ENCODE results near the gene TMEM150C.
"Not testable (repeated sequence)": the region's sequence is repeated elsewhere in the genome, so short reads cannot be mapped to it uniquely, and the experiment has no call there.

Gene TMEM150C

DNA sequence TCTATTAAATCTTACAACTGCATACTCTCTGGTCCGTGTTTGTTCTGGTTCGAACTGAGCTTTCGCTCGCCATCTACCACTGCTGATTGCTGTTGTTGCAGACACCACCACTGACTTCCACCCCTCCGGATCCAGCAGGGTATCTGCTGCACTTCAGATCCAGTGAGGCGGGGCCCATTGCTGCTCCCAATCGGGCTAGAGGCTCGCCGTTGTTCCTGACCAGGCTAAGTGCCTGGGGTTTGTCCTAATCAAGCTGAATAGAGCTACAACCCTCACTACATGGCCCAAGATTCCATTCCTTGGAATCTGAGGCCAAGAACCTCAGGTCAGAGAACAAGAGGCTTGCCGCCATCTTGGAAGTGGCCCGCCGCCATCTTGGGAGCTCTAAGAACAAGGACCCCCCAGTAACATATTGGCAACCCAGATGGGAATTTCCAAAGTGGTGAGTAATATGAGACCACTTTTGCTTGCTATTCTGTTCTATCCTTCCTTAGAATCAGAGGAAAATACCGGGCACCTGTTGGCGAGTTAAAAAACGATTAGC lies 88.1 kb downstream of the TMEM150C start:
- DNase-seq (ENCODE audit: low read depth in 3 of 3) = no peak

DNA sequence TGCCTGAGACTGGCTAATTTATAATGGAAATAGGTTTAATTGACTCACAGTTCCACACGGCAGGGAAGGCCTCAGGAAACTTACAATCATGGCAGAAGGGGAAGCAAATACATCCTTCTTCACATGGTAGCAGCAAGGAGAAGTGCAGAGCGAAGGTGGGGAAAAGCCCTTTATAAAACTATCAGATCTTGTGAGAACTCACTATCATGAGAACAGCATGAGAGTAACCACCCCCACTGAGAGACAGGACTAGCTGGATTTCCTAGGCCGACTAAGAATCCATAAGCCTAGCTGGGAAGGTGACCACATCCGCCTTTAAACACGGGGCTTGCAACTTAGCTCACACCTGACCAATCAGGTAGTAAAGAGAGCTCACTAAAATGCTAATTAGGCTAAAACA lies 88.7 kb downstream of the TMEM150C start:
- DNase-seq (ENCODE audit: low read depth in 3 of 3) = not testable (repeated sequence)

DNA sequence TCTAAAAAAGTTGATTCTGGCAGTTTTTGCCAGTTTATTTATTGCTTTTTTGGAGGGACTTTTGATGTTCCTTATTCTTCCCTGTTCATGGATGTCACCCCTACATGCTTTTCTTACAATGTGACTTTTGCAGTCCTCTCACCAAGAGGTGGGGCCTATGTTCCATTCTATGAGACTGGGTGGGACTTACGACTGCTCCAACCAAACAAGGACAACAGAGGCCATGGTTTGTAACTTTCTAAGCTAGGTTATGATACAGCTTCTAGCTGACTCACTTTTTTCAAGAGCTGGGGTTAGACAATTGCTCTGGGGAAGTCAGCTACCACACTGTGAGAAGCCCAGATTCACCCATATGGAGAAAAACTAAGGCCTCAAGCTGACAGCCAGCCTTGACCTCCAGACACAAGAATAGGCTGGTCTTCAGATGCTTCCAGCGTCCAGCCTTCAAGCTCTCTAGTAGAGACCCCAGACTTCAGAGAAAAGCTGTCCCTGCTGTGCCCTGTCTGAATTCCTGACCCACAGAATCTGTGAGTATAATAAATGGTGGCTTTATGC lies 91.9 kb downstream of the TMEM150C start:
- DNase-seq (ENCODE audit: low read depth in 3 of 3) = no peak

DNA sequence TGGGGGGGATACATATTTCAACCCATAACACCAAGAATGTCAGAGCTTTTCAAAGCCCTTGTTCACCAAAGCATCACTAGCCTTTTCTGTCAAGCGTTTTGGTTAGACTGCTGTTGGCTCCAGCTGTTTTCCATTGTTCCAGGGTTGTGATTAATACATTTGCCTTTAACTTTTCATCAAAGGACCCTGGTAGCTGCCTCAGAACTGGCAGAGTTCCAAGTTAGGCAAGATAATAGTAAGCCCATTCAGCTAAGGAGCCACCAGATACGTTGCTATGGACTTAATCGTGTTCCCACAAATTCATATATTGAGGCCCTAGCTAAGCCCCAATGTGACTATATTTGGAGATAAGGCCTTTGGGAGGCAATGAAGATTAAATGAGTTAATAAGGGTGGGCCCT lies 94.3 kb downstream of the TMEM150C start:
- DNase-seq (ENCODE audit: low read depth in 3 of 3) = no peak

DNA sequence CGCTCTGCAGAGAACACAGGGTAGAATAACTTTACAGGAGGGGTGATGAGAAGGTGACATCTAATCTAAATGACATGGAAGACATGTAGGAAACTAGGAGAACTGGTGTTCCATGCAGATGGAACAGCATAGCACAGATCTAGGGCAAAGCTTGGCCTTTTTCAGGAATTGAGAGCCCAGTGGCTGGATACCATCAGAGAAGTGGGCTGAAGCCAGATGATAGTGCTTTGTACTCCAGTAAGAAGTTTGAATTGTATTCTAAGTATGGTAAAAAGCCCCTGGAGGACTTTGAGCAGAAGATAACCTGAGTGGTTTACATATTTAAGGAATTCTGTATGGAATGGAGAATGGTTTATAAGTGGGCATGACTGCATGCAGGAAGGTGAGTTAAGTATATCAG lies 98.6 kb downstream of the TMEM150C start:
- DNase-seq (ENCODE audit: low read depth in 3 of 3) = no peak

DNA sequence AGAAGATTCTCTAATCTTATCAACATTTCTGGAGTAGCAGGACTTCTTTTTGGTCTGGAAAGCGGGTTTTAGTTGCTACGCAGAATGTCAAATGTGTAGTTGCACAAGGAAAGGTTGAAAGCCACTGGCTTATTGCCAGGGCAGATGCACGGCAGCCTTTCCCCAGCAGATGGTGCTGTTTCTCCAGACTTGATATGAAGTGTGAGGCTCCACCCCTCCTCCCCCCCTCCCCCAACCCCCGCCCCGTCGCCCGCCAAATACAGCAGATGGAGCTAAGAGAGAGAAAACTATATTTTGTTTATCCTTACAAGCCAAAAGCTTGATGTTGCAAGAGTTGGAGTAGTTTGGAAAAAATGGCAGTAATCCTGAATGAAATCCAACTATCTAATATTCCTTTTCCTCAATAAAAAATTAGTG lies 99.4 kb downstream of the TMEM150C start:
- peak; percentile 70 to 83 (median 81) for DNase-seq (ENCODE audit: low read depth in 3 of 3)

DNA sequence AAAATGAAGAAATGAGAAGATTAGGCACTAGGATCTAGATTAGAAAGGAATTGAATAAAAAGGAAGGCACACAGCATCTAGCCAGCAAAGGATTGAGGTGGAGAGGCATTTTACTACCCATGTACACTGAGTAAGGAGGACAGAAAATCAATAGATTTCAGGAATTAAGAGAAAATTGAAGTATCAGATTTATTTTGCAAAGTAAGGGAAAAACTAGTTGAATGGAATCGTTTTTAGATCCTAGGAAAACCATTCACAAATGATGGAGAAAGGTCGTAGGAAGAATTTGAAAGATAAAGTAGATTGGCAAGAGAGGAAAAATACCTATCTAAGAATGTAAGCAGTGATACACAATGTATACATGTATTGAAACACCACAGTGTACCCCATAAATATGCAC lies 100.1 kb downstream of the TMEM150C start:
- no peak for DNase-seq (ENCODE audit: low read depth in 3 of 3)

DNA sequence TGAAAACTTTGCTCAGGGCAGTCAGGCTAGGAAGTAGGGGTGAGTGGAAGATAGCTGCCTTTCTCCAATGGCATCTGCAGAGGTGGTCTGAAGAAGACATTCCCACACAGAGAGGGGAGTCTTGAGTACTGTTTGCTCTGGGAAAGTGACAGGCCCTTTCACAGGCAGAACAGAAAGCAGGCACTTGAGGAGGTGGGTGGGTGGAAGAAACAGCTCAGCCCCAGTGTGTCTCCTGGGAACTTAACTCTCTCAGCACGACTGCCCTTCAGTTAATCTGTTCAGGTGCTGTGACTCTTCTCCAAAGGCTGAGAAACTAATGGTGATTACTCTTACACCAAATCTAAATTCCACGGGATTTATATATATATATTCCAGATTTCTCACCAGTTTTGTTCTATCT lies 103.1 kb downstream of the TMEM150C start:
- no peak for DNase-seq (ENCODE audit: low read depth in 3 of 3)

DNA sequence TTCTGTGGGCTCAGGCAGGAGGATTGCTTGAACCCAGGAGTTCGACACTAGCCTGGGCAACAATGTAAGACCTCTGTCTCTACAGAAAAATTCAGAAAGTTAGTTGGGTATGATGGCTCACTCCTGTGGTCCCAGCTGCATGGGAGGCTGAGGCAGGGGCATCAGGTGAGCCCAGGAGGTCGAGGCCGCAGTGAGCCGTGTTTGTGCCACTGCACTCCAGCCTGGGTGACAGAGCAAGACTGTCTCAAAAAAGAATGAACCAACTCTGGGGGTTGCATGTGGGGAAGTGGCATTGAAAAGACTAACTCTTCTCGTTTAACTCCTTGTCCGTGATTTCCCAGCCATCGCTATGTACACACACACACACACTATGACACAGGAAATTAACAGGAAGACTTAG lies 104.5 kb downstream of the TMEM150C start:
- no peak for DNase-seq (ENCODE audit: low read depth in 3 of 3)

DNA sequence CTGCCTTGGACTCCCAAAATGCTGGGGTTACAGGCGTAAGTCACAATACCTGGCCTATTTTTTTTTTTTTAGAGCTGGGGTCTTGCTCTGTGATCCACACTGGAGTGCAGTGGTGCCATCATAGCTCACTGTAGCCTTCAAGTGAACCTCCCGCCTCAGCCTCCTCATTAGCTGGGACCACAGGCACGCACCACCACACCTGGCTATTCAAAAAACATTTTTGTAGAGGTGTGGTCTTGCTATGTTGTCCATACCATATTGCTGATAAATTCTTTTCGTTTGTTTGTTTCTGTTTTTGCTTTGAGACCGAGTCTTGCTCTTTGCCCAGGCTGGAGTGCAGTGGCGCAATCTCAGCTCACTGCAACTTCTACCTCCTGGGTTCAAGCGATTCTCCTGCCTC lies 109.8 kb downstream of the TMEM150C start:
- no peak for DNase-seq (ENCODE audit: low read depth in 3 of 3)

DNA sequence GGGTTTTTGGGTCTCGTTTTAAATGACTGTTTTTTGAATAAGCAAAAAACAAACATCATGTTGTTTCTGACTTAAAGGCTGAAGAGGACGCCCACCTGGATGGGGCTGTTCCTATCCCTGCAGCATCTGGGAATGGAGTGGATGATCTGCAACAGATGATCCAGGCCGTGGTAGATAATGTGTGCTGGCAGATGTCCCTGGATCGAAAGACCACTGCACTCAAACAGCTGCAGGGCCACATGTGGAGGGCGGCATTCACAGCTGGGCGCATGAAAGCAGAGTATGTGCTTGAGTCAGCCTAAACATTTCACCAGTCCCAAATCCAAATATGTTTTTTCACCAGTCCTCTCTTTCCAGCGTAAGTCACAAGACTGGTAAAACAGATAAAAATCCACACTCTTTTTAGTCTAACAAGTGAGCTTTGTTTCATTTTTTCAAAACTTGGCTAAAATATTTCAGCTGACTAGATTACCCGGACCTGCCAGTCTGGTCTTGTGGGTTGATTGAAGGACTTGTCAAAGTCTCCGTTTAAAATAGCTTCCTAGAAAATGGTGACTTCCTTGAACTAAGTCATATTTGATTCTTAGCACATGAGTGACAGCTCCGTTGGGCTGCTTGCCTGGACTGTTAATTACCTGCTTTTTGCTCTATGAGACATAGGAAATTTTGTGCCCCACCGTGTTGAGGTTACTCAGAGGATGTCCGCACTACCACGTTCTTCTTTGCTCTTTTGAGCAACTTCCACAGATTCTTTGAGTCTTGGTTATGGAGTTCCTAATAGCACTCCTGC lies 110.6 kb downstream of the TMEM150C start:
- no peak for DNase-seq (ENCODE audit: low read depth in 3 of 3)

DNA sequence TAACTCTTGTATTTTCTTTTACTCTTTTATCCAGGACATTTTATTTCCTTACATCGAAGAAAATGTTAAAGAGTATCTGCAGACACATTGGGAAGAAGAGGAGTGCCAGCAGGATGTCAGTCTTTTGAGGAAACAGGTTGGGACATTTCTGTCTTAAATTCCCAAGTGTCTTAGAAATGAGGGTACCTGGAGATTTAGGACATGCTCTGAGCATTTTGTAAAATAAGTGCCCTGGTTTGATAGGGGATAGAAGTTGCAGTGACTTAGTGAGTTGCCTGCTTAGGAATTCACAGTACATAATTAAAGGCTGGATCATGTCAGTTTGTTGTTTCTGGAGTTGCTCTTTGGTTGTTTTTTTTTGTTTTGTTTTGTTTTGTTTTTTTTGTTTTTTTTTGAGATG lies 113.9 kb downstream of the TMEM150C start:
- no peak for DNase-seq (ENCODE audit: low read depth in 3 of 3)

DNA sequence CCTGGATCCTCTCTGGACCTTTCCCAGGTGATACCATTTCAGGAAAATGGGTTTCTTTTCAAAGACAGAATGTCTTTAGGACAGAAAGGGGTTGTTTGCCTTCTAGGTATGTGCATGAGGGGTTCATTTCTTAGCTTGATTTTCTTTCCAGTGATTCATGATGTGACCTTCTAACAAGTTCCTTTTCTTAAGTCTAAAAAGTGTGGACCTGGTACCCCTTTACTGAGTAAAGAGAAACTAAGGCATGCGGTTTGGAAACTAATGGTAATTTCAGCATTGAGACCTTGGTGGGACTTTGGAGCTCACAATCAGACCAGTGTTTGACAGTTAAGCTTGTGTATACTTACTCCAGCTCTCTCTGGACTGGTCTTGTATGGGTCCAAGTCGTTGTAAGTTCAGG lies 122.7 kb downstream of the TMEM150C start:
- no peak for DNase-seq (ENCODE audit: low read depth in 3 of 3)

DNA sequence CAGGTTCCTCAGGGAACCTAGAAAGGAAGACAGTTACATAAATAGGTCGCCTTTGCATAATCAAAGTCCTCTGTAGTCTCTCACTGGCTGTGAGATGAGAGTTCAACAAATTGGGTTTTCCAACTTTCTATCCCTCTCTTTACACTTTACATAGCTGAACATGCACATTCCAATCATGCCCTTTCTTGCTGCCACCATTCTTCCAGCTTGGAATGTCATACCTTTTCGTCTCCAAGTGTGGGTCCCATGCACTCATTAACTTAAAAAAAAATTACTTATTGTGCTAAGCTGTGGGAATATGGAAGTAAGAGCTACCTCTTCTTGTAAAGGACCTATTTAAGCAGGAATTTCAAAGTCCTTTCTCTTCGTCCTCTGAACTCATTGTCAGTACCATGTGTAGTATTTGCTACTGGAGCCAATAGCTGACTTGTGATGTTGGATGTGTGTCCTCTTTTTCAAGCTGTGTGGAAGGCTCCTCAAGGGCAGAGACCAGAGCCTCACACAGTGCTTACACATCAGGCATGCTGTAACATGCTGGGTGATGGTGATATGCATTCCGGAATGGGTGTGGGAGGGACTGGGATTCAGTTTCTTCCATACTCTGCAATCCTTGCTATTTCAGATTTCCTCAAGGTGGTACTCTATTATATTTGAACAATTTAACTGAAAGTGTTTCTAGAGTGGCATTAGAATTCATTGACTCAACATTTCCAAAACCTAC lies 124.3 kb downstream of the TMEM150C start:
- no peak for DNase-seq (ENCODE audit: low read depth in 3 of 3)

DNA sequence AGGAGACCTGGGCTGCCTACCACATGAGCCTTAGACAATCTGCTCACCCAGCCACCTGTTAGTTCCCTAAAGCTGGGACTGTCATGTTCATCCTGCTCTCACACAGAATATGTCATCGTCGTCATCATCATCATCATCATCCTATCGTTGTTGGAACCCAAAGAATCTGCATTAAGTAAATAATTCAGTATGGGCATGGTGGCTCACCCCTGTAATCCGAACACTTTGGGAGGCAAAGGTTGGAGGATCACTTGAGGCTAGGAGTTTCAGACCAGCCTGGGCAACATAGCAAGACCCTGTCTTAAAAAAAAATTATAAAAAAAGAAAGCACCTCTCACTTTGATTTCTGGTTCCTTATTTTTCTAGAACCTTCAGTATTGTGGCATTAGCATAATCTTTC lies 125.0 kb downstream of the TMEM150C start:
- DNase-seq (ENCODE audit: low read depth in 3 of 3) = no peak

DNA sequence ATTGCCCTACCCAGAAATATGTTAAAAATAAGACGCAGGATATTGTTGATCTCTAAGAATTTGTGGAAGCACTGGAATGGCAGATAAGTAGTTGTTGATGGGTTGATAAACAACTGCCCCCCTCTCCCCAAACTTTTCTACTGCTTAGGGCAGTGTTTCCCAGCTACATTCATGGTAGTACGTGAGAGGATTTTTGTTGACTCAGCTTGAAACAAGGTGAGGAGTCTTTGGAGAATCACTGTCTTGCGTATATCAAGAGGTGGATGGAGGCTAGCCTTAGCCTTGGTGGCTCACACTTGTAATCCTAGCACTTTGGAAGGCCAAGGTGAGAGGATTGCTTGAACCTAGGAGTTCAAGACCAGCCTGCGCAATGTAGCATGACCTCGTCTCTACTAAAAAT lies 125.7 kb downstream of the TMEM150C start:
- DNase-seq (ENCODE audit: low read depth in 3 of 3) = no peak

DNA sequence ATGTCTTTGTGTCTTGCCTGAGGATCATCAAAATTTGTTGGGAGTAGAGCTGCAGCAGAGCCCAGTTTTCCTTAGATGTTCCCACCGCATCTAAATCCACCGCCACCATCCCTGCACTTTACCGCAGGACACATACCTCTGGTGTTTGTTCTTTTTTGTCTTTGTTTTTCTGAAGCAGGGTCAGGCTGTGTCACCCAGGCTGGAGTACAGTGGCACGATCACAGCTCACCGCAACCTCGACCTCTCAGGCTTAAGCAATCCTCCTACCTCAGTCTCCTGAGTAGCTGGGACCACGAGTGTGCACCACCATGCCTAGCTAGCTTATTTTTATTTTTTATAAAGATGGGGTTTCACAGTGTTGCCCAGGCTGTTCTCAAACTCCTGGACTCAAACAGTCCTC lies 126.8 kb downstream of the TMEM150C start:
- DNase-seq (ENCODE audit: low read depth in 3 of 3) = no peak

DNA sequence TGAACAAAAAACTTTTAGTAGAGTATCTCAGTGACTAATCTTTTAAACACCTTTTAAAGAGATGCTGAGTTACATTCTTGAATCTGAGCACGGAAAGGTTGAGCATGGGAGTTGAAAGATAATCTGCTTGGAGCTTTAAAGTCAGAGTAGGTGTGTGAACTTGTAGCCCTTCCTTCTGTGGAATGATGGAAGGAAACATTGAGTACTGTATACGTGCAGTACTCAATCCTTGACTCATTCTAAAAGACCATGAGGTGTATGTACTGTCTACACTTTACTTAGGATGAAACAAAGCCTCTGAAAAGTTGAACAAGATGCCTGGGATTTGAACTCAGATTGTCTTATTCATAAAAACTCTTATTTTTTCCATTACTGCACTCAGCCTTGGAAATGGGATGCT lies 128.0 kb downstream of the TMEM150C start:
- no peak for DNase-seq (ENCODE audit: low read depth in 3 of 3)
